H1 (cell line): ENCODE results near the gene XPO6. TPM values are rescaled to one million over a fixed set of nuclear protein-coding genes. Genes with fewer than 3 reads are reported as not detected.

Source experiments
- CTCF ChIP-seq, 3 experiments: IDR thresholded peaks; 1 replicate in 2 of 3; 2 replicates in 1 of 3; pipeline versions ENCODE4 v1.5.1 to v1.6.1; 2011; ENCODE audit warnings: low read length in 3 of 3, mild to moderate bottlenecking in 3 of 3, inconsistent platforms in 2 of 3, low read depth in 1 of 3, moderate library complexity in 1 of 3; ENCODE audit not compliant: insufficient read depth in 1 of 3; ENCODE audit errors: control extremely low read depth in 1 of 3
- FOSL1 ChIP-seq: IDR thresholded peaks from 2 replicates; pipeline ENCODE4 v1.6.1; 2011; ENCODE audit warnings: mild to moderate bottlenecking, low read depth, low read length, moderate library complexity; ENCODE audit not compliant: insufficient read depth
- GABPA ChIP-seq: IDR thresholded peaks from 2 replicates; pipeline ENCODE4 v1.6.1; 2011; ENCODE audit warnings: mild to moderate bottlenecking, low read length, moderate library complexity, borderline replicate concordance; ENCODE audit not compliant: insufficient read depth
- HDAC6 ChIP-seq: IDR thresholded peaks from one replicate; pipeline ENCODE4 v1.7.1; 2012; ENCODE audit warnings: low read depth, mild to moderate bottlenecking, inconsistent platforms, low read length, moderate library complexity
- SIRT6 ChIP-seq: IDR thresholded peaks from one replicate; pipeline ENCODE4 v1.7.1; 2012; ENCODE audit warnings: low read length, inconsistent platforms
- polyA plus RNA-seq, 7 experiments: library from polyadenylated mRNA; depleted of rRNA in 3 of 7; stranded (reverse) in 5 of 7; unstranded in 2 of 7; fragments of >200 nt in 5 of 7; fragments of 200-250 nt in 2 of 7; gene quantifications; 1 replicate in 5 of 7; 2 replicates in 1 of 7; 4 replicates in 1 of 7; pipeline versions ENCODE4 v1.2.1 to v1.2.3, GENCODE V29; 2011 to 2013; ENCODE audit warnings: missing spikeins in 2 of 7, mixed read lengths in 2 of 7
- total RNA-seq: library from RNA; stranded (reverse); fragmentation: NEBNext Ultra II Directional; extraction: Animal tissue kit (Norgen Biotek cat#: 25700); gene quantifications from 2 replicates; pipeline ENCODE4 v1.2.1, GENCODE V29; 2021

The XPO6 gene
- total and polyA plus RNA-seq, 2 of the 8 experiments (the other 6 are each of a cell fraction or from before 2014, with no cell fraction given) = 152 to 254 TPM

GRCh38 chr16:28086186-28087139 lies 125.3 kb downstream of the XPO6 start (continued):
- no peak for TF ChIP-seq FOSL1
- no peak for TF ChIP-seq SIRT6
- TF ChIP-seq CTCF (IDR thresholded peaks at IDR 0.05; ENCODE audit: control extremely low read depth in 1 of 3, insufficient read depth in 1 of 3, low read depth in 1 of 3, low read length in 3 of 3) = no peak
- TF ChIP-seq HDAC6 = no peak
- no peak for TF ChIP-seq GABPA
